Erythroblast (primary cell): ENCODE results near the gene PDGFD.

Experiments used
- GATA1 ChIP-seq: IDR thresholded peaks from 2 replicates; pipeline ENCODE4 v1.6.1; 2011; ENCODE audit warnings: low read depth, mild to moderate bottlenecking, control low read depth, low read length, moderate library complexity
- POLR2A ChIP-seq: IDR thresholded peaks from 2 replicates; pipeline ENCODE4 v1.6.1; 2011; ENCODE audit warnings: mild to moderate bottlenecking, low read length

DNA sequence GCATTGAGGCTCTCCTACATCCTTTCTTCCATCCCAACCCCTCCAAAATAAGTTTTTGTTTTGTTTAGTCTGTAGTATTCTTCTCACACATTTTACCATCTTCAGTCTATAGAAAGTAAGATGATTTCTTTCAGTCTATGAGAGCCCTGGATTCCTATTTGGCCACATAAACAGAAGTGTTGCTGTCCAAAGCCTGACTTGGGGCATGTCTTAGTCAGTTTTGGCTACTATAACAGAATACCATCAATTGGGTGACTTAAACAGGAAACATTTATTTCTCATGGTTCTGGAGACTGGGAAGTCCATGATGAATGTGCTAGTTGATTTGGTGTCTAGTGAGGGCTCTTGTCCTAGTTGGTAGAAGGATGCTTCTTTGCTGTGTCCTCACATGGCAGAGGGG is 274.3 kb downstream of the PDGFD start:
- TF ChIP-seq POLR2A (no peak), GATA1 (no peak)
